CD14-positive monocyte (primary cell): ENCODE measurements around the gene TM9SF3. TPM values are rescaled to one million over a fixed set of nuclear protein-coding genes. Genes with fewer than 3 reads are reported as not detected.

ENCODE experiments used
- DNase-seq, 3 donors: peaks; one replicate each; pipeline ENCODE4 v3.0.0-alpha.2; 2011 to 2022
- H2AFZ ChIP-seq: 2 replicates; pipeline ENCODE4 v1.6.0; 2012; ENCODE audit warnings: mild to moderate bottlenecking, low read depth, low read length, inconsistent platforms; ENCODE audit not compliant: insufficient read depth, poor library complexity, severe bottlenecking
- H3K27ac ChIP-seq, 2 donors: 1 replicate in 1 of 2; 2 replicates in 1 of 2; pipeline ENCODE4 v1.5.1; 2012 to 2013; ENCODE audit warnings: low read length in 2 of 2, control low read depth in 1 of 2, inconsistent platforms in 1 of 2, low read depth in 1 of 2, mild to moderate bottlenecking in 1 of 2
- H3K27me3 ChIP-seq, 2 donors: one replicate each; pipeline versions ENCODE4 v1.6.0 to v1.6.1; 2011 to 2013; ENCODE audit warnings: low read length in 2 of 2; ENCODE audit not compliant: control insufficient read depth in 2 of 2, insufficient read depth in 2 of 2
- H3K36me3 ChIP-seq, 2 donors: replicated peaks in 1 of 2; 1 replicate in 1 of 2; 2 replicates in 1 of 2; pipeline versions ENCODE4 v1.5.1 to v1.6.1; 2012 to 2013; ENCODE audit warnings: low read length in 2 of 2, control low read depth in 1 of 2, inconsistent platforms in 1 of 2, mild to moderate bottlenecking in 1 of 2; ENCODE audit not compliant: insufficient read depth in 2 of 2, control insufficient read depth in 1 of 2
- H3K4me1 ChIP-seq, 2 donors: 1 replicate in 1 of 2; 2 replicates in 1 of 2; pipeline versions ENCODE4 v1.5.1 to v1.6.1; 2012 to 2013; ENCODE audit warnings: low read length in 2 of 2, control low read depth in 1 of 2, inconsistent platforms in 1 of 2, mild to moderate bottlenecking in 1 of 2, moderate library complexity in 1 of 2; ENCODE audit not compliant: insufficient read depth in 2 of 2, control insufficient read depth in 1 of 2
- H3K4me2 ChIP-seq: replicated peaks from 2 replicates; pipeline ENCODE3; 2012; ENCODE audit warnings: low read length, moderate library complexity, mild to moderate bottlenecking; ENCODE audit not compliant: poor library complexity, severe bottlenecking; ENCODE audit errors: extremely low read depth
- H3K4me3 ChIP-seq, 3 experiments: fragments of 200-600 bp in 1 of 3; sonication (generic) in 1 of 3; replicated peaks in 1 of 3; 1 replicate in 2 of 3; 2 replicates in 1 of 3; pipeline ENCODE4 v1.5.1; 2011 to 2013; ENCODE audit warnings: low read length in 3 of 3, mild to moderate bottlenecking in 3 of 3, control low read depth in 2 of 3, low read depth in 2 of 3, inconsistent platforms in 1 of 3, moderate library complexity in 1 of 3
- H3K79me2 ChIP-seq: 2 replicates; pipeline ENCODE4 v1.6.0; 2012; ENCODE audit warnings: mild to moderate bottlenecking, control low read depth, inconsistent platforms, low read length, moderate library complexity; ENCODE audit not compliant: insufficient read depth
- H3K9ac ChIP-seq: 2 replicates; pipeline ENCODE4 v1.6.0; 2017; ENCODE audit warnings: low read length, mild to moderate bottlenecking; ENCODE audit not compliant: insufficient read depth, poor library complexity, severe bottlenecking
- H3K9me3 ChIP-seq, 2 donors: replicated peaks in 1 of 2; 1 replicate in 1 of 2; 2 replicates in 1 of 2; pipeline versions ENCODE4 v1.5.1 to v1.6.1; 2012 to 2013; ENCODE audit warnings: low read length in 2 of 2, control low read depth in 1 of 2; ENCODE audit not compliant: control insufficient read depth in 1 of 2, insufficient read depth in 1 of 2
- H4K20me1 ChIP-seq: 2 replicates; pipeline ENCODE4 v1.6.0; 2012; ENCODE audit warnings: mild to moderate bottlenecking, low read length, control low read depth, moderate library complexity; ENCODE audit not compliant: insufficient read depth
- H3K27ac Mint-ChIP-seq, 7 donors: one replicate each; pipeline ENCODE4 v1.8.0; 2020; ENCODE audit warnings: mild to moderate bottlenecking in 7 of 7, mixed read lengths in 7 of 7, moderate library complexity in 6 of 7, inconsistent platforms in 2 of 7
- H3K27me3 Mint-ChIP-seq, 3 donors: one replicate each; pipeline ENCODE4 v1.8.0; 2021 to 2022; ENCODE audit warnings: low read depth in 3 of 3, mild to moderate bottlenecking in 3 of 3, mixed read lengths in 3 of 3, moderate library complexity in 3 of 3, inconsistent platforms in 1 of 3
- H3K36me3 Mint-ChIP-seq, 2 donors: one replicate each; pipeline ENCODE4 v1.8.0; 2020; ENCODE audit warnings: mixed read lengths in 2 of 2, inconsistent platforms in 1 of 2, mild to moderate bottlenecking in 1 of 2
- H3K4me1 Mint-ChIP-seq: one replicate; pipeline ENCODE4 v1.8.0; 2020; ENCODE audit warnings: mild to moderate bottlenecking, mixed read lengths
- H3K4me3 Mint-ChIP-seq, 2 donors: one replicate each; pipeline ENCODE4 v1.8.0; 2020; ENCODE audit warnings: mild to moderate bottlenecking in 2 of 2, mixed read lengths in 2 of 2, moderate library complexity in 1 of 2
- H3K9me3 Mint-ChIP-seq, 7 donors: one replicate each; pipeline ENCODE4 v1.8.0; 2020 to 2022; ENCODE audit warnings: mixed read lengths in 7 of 7, mild to moderate bottlenecking in 6 of 7, moderate library complexity in 6 of 7, inconsistent platforms in 2 of 7
- CTCF ChIP-seq: fragments of 200-600 bp; IDR thresholded peaks from one replicate; pipeline ENCODE4 v1.8.0; 2022; ENCODE audit warnings: antibody characterized with exemption, mild to moderate bottlenecking
- WGBS: methylation state at CpG from one replicate; pipeline ENCODE4 v1.1.5; 2013; ENCODE audit warnings: missing lambda C conversion rate; ENCODE audit not compliant: insufficient coverage; 5-methylcytosine and 5-hydroxymethylcytosine counted together
- intact Hi-C, 2 donors: fragments of 100-400 bp; cut with micrococcal nuclease; formaldehyde crosslinking; loops; one replicate each; pipeline versions ENCODE4 v1.15.0 to v1.15.1; 2023
- polyA plus RNA-seq, 3 donors: library from polyadenylated mRNA; depleted of rRNA in 1 of 3; unstranded in 2 of 3; stranded (reverse) in 1 of 3; fragments of 300-500 nt in 2 of 3; fragments of >200 nt in 1 of 3; fragmentation: Illumina TruSeq in 2 of 3; gene quantifications; 1 replicate in 2 of 3; 2 replicates in 1 of 3; pipeline ENCODE4 v1.2.3, GENCODE V29; 2012 to 2021

Gene TM9SF3
- polyA plus RNA-seq, 3 donors, result 23.9 to 67.1 (median 59.9) TPM

GRCh38 chr10:96538683-96539082, 48.1 kb downstream of the TM9SF3 start:
- no CpG with 5 or more reads among the region's 1 CpG for WGBS

GRCh38 chr10:96536129-96536528, 50.7 kb downstream of the TM9SF3 start:
- H3K9ac ChIP-seq, result no peak overlapping the region
- peaks cover 48 to 56% of the 10 kb centered on the region in 2 donors for H3K36me3 Mint-ChIP-seq
- no peaks in the 10 kb centered on the region for H3K4me1 ChIP-seq
- no peak overlapping the region for H3K27ac ChIP-seq
- no peak overlapping the region for H3K4me2 ChIP-seq
- H3K27me3 ChIP-seq, result no peaks in the 10 kb centered on the region
- no CpG with 5 or more reads among the region's 1 CpG for WGBS
- H4K20me1 ChIP-seq, result peaks cover 81% of the 10 kb centered on the region
- peaks cover 0 to 2% (median 0%) of the 10 kb centered on the region in 3 donors for H3K27me3 Mint-ChIP-seq
- H3K4me1 Mint-ChIP-seq, result peaks cover 3% of the 10 kb centered on the region
- H3K27ac Mint-ChIP-seq, result no peak overlapping the region
- H2AFZ ChIP-seq, result no peak overlapping the region
- H3K36me3 ChIP-seq, result peaks cover 36 to 90% of the 10 kb centered on the region in 2 donors
- no peak for TF ChIP-seq CTCF
- H3K4me3 Mint-ChIP-seq, result no peak overlapping the region
- no peaks in the 10 kb centered on the region for H3K9me3 Mint-ChIP-seq
- H3K4me3 ChIP-seq, result no peak overlapping the region
- no peaks in the 10 kb centered on the region for H3K9me3 ChIP-seq
- DNase-seq, result no peak
- peaks cover 22% of the 10 kb centered on the region for H3K79me2 ChIP-seq
- intact Hi-C loops, result no loop called here

More at GRCh38 chr10:96538683-96539082, 48.1 kb downstream of the TM9SF3 start:
- intact Hi-C loops, result no loop called here
- no peaks in the 10 kb centered on the region for H3K4me1 ChIP-seq
- Mint-ChIP-seq H3K27ac (no peak overlapping the region), H3K4me1 (peaks cover 3% of the 10 kb centered on the region), H3K27me3 (peaks cover 0 to 2% (median 0%) of the 10 kb centered on the region in 3 donors), H3K36me3 (peaks cover 52 to 60% of the 10 kb centered on the region in 2 donors), H3K4me3 (no peak overlapping the region), H3K9me3 (no peaks in the 10 kb centered on the region)
- H3K4me3 ChIP-seq, result no peak overlapping the region
- H3K27ac ChIP-seq, result no peak overlapping the region
- no peak overlapping the region for H3K4me2 ChIP-seq
- peaks cover 63% of the 10 kb centered on the region for H4K20me1 ChIP-seq
- peaks cover 41 to 91% of the 10 kb centered on the region in 2 donors for H3K36me3 ChIP-seq
- no peak overlapping the region for H3K9ac ChIP-seq
- peaks cover 25% of the 10 kb centered on the region for H3K79me2 ChIP-seq
- no peaks in the 10 kb centered on the region for H3K9me3 ChIP-seq
- DNase-seq, result no peak
- TF ChIP-seq CTCF, result no peak
- no peak overlapping the region for H2AFZ ChIP-seq
- H3K27me3 ChIP-seq, result no peaks in the 10 kb centered on the region
